ENCODE results near the gene PBXIP1. TPM values are rescaled to one million over a fixed set of nuclear protein-coding genes. Genes with fewer than 3 reads are reported as not detected.
A peak's percentile ranks its signal among the peaks of the same experiment; 100 is the strongest.
"Not testable (repeated sequence)": the region's sequence is repeated elsewhere in the genome, so short reads cannot be mapped to it uniquely, and the experiment has no call there.

Gene PBXIP1
- polyA plus RNA-seq, 3 donors, result 56.2 to 80.8 (median 70.4) TPM

DNA sequence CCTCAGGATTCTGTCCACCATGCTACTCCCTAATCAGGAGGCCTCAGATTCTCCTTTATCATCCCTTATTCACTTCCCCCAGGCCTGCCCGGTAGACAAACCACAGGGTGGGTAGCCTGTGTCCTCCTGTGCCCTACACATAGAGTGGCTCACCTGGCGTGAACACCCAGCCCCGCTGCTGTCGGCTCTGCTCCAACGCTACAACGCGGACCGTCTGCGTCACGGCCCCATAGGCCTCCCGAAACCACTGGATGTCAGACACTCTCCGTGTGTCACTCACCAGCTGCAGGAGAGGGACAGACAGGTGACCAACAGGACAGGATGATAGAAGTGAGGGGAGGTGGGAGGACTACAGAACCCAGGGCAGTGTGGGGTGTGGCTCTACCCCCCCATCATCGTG is 29.7 kb downstream of the PBXIP1 start:
- DNase-seq (ENCODE audit: extremely low read depth in 1 of 11, low read depth in 9 of 11, low spot score in 4 of 11), result no peak

DNA sequence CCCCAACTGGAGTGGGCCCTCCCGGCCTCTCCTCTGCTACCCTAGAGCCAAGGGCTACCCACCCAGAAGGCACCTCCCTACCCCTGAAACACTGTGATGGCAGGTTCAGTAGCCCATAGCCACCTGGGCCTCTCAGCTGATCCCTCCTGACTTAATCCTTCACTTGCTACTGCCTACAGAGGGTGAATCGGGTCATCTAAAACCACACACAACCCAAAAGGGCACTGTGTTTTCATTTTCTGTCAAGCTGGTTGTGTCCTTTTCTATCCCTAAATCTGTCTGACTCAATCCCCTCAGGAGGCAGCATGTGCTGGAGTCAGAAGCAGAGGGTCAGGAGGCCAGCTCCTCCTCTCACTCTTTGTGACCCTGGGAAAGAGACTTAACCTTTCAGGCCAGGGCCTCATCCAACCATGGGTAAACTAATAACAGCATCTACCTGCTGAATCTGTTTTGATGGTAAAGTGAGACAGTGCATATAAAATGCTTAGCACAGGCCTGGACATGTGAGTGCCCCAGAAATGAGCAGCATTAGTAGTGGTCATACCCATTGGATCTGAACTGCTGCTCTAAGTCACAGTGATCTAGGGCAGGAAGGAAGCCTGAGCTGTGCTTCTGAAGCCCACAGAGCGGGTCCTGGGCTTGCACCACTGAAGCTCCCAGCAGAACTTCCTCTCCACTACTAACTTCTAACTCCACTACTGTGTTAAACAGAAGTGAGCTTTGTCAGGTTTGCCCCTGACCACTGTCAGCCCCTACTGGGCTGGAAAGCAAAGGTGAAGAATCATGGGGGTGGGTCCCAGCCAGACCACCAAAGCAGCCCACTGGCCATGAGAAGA is 30.3 kb downstream of the PBXIP1 start:
- DNase-seq (ENCODE audit: extremely low read depth in 1 of 11, low read depth in 9 of 11, low spot score in 4 of 11), result no peak

DNA sequence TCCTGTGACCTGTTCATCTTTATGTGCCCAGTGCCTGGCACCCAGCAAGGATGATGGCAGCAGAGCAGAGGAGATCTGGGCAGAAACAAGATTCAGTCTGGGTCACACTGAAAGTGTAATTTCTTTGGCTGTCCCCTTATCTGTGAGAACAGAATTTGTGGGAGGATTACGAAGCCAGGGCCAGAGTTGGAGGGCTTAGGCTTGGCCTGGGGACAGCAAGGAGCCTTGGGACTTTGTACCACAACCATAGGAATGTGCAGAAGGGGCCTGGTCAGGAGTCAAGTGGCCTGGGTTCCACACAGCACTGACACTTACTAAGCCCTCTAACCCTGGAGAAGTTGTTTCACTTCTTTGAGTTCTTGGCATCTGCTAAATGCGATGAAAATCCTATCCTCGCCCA is 32.2 kb downstream of the PBXIP1 start:
- DNase-seq (ENCODE audit: extremely low read depth in 1 of 11, low read depth in 9 of 11, low spot score in 4 of 11), result no peak

DNA sequence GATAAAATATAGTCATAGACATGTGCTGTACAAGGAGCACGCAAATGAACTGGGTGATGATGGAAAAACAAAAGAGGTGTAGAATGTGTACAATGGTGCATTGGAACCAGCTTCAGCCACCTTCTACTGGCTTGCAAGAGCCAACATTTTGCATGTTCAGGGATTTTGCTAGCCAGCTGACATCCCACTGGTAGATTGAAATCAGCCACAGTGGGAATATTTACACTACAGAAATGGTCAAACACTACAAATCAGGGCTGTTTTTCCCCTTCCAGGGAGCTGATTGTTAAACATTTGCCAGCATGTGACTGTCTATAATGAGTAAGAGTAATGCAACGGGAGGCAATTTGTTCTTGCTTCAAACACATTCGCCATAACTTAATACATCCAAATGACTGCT is 42.6 kb downstream of the PBXIP1 start:
- DNase-seq (ENCODE audit: extremely low read depth in 1 of 11, low read depth in 9 of 11, low spot score in 4 of 11), result no peak

DNA sequence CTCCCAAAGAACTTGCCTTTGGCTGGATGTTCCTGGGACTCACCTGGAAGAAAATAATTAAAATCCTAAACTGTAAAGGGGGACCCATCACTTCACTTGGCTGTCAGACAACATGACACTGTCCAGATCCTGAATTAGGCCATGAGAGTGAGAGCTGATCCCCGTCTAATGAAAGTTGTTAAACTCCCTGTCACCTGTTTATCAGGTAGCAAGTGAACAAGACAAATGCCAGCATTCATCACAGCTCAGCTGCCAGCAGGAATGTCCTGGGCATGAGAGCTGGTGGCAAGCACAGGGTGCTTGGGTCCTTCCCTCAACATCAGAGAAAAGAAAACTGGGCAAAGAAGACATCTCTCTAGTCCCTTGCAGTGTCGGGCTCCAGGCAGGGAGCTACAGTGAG is 43.1 kb downstream of the PBXIP1 start:
- no peak for DNase-seq (ENCODE audit: extremely low read depth in 1 of 11, low read depth in 9 of 11, low spot score in 4 of 11)

DNA sequence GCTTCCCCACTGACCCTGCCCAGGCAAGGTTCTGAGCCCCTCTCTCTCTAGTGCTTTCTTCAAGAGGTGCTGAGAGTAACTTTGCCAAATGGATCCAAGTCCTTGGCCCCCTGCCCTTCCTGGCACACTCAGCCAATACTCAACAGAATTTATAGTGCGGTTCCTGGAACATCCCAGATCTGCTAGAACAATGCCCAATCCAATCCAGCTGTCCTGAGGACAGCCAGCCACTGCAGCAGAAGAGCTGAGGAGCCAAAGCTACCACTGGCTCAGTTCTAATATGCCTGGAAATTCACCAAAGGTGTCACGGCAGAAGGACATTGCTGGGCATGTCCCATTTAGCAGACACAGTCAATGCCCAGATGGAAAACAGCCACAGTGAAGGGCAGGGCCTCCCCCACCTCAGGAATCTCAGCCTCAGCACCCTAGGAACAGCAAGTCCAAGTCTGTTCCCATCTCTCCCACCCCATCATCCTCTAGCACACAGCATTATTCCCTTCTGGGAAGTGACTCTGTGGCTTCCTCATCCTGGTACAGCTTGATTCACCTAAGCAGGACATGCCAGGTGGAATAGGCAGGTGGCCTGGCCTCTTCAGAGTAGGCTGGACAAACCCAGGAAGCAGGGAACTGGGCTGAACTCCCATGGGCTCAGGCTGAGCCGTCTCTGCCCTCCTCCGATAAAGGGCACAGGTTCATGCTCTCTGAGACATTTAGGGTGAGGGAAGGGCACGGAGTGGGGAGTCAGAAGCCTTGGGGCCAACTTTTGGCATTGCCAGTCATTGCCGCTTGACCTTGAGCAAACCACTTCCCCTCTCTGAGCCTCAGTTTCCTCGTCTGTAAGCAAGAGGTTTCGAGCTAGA is 44.0 kb downstream of the PBXIP1 start:
- DNase-seq (ENCODE audit: extremely low read depth in 1 of 11, low read depth in 9 of 11, low spot score in 4 of 11), result no peak

DNA sequence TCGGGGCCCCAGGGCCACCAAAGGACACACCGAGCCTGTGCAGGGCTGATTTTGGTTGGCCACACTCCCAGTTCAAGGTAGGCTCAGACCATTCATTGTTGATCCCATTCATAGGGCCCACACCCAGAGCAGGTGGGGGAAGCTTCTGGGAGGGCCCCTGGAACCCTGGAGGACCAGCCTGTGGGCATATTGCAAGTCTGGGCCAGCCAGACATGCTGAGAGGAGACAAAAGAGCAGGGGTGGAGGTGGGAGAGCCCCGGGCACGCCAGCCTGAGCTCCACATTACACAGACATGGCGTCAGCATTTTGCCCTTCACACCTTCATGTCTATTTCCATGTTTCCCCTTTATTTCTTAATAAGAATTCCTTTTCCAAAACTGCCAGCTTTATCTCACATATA is 45.0 kb downstream of the PBXIP1 start:
- no peak for DNase-seq (ENCODE audit: extremely low read depth in 1 of 11, low read depth in 9 of 11, low spot score in 4 of 11)

DNA sequence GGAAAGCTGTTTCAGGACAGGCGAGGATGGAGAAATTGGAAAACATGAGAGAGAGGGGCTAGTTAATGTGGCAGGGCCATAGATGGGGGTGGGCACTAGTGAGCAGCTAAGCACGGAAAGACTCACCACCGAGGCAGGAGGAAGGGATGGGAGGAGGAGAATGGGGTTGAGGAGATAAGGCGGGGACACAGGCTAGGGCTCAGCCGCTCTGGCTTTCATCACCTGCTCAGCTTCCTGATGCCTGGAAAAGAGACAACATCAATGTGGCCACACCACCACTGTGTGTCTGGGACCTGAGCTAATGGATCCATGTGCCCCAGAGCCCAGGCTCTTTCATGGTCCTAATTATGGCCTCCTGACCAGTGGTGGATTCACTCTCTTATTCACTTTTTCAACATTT is 47.0 kb downstream of the PBXIP1 start:
- no peak for DNase-seq (ENCODE audit: extremely low read depth in 1 of 11, low read depth in 9 of 11, low spot score in 4 of 11)

DNA sequence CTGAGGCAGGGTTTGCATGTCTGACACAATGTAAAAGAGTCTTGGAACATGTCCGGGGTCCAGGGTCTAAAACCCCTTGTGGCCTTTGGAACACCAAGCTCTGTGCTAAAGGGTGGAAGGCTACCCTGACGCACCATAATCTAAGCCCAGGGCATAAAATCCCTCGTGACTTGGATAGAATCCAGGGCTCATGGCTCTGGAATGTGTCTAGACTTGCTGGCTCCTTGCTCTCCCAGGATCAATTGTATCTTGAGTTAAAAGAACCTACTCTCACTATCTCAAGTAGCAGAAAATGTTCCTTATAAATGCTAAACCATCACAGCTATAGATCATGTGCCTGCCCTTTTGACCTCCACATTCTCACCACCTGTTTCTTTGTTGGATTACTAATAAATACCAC is 47.8 kb downstream of the PBXIP1 start:
- DNase-seq (ENCODE audit: extremely low read depth in 1 of 11, low read depth in 9 of 11, low spot score in 4 of 11), result not testable (repeated sequence)

DNA sequence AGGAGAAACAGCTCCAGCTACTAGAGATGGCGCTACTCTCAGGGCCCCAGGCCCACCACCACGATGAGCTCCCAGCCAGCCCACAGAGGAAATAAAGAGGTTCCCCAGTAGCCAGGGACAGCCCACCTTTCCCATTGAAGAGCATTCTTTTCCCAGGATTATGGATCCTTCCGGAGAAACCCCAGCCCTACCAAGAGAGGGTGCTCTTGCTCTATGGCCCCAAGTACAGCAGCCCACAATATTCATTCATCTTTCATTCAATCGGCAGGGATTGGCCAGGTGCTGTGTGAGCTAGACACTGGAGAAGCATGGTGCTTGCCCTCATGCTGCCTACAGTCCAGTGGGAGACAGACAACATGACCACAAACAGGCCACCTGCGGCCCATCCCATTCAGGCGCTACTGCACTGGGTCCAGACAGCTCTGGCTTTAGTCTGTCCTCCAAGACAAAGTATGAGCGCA is 49.2 kb downstream of the PBXIP1 start:
- DNase-seq (ENCODE audit: extremely low read depth in 1 of 11, low read depth in 9 of 11, low spot score in 4 of 11), result no peak

DNA sequence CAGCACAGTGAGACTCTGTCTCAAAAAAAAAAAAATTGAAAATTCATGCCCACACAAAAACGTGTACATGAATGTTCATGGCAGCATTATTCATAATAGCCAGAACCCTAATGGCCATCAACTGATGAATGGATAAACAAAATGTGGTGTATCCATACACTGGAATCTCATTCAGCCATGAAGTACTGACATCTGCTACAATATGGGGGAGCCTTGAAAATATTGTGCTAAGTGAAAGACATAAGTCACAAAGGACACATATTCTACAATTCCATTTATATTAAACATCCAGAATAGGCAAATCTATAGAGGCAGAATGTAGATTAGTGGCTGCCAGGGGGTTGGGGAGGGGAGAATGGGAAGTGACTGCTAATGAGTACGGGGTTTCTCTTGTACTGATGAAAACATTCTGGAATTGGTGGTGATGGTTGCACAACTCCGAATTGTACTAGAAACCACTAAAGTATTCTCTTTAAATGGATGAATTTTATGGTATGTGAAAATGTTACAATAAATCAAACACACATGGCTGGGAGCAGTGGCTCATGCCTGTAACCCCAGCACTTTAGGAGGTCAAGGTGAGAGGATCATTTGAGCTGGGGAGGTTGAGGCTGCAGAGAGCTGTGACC is 52.8 kb downstream of the PBXIP1 start:
- no peak for DNase-seq (ENCODE audit: extremely low read depth in 1 of 11, low read depth in 9 of 11, low spot score in 4 of 11)

DNA sequence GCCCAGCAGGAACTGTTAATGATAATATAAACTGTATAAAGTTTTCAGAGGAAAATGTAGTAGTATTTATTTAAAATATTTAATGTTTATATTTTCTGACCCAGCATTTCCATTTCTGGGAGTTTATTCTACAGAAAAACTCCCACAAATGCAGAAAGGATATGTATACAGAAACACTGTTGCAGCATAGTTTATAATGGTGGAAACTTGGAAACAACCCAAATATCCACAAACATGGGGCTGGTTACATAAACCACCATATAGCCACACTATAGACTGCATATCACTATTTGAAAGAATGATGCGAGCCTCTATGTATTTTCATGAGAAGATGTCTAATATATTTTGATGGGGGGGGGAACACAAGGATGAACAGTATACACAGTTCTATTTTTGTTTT is 54.3 kb downstream of the PBXIP1 start:
- no peak for DNase-seq (ENCODE audit: extremely low read depth in 1 of 11, low read depth in 9 of 11, low spot score in 4 of 11)

DNA sequence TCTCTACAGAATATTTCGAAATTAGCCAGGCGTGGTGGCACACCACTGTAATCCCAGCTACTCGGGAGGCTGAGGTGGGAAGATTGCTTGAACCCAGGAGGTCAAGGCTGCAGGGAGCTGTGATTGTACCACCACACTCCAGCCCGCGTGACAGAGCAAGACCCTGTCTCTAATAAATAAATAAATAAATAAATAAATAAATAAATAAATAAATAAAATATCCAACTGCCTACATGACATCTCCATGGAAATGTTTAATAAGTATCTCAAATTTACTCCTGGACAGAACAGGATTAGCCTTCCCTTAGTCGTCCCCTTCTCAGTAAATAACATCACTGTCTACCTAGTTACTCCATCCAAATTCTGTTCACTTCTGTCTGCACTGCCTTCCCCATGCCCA is 56.9 kb downstream of the PBXIP1 start:
- DNase-seq (ENCODE audit: extremely low read depth in 1 of 11, low read depth in 9 of 11, low spot score in 4 of 11), result no peak

DNA sequence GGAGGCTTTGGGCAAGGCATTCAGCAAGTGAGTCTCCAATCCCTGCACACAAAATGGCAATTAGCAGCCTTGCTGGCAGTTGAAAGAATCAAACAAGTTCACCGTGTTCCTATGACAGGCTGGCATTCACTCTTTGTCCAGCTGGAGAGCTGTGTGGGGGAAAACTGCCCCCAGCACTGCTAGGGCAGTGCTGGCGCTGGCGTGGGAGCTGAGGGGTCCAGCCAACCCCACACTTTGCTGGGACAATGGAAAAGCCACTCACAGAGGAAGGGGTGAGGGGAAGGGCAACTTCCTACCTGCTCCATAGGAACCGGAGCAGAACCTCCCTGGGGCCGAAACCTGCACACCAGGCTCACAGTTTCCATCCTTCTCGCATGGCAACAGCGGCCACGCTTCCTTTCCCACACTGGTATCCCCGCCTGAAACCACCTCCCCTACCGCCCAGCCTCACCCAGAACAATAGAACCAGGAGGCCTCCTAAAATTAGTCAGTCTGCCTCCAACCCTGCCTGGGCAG is 59.1 kb downstream of the PBXIP1 start:
- DNase-seq (ENCODE audit: extremely low read depth in 1 of 11, low read depth in 9 of 11, low spot score in 4 of 11), result peak in 1 of 11 donors; percentile 4

DNA sequence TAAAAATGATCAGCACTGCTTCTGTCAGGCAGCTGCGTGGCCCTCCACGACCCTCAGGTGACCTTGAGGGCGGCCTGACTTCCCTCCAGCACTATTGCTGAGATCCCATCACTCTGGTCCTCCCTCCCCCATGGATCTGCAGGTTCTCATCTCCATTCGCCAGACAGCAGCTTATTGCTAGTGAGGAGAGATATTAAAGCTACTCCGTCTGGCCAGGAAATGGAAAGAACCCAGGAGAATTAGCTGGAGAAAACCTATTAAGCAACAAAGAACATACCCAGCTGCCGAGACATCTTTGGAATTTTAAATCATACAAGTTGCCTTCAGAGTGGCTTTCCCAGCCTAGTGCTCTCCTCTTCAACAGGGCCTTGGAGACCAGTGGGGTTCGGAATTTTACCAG is 60.1 kb downstream of the PBXIP1 start:
- DNase-seq (ENCODE audit: extremely low read depth in 1 of 11, low read depth in 9 of 11, low spot score in 4 of 11), result no peak

Other genes starting within 250 kb of the PBXIP1 start
- 1 to 10 TPM; 2.4 to 2.9 (median 2.9) TPM for gene KCNN3, start 85.8 kb downstream of the PBXIP1 start, polyA plus RNA-seq (ENCODE audit: insufficient read length in 3 of 3)
- gene PMVK, start 19.4 kb downstream of the PBXIP1 start, polyA plus RNA-seq (ENCODE audit: insufficient read length in 3 of 3), result 10 to 100 TPM; 37.9 to 48.3 (median 40.7) TPM
- 10 to 100 TPM; 41.5 to 48.0 (median 43.6) TPM for gene PYGO2, start 5.7 kb upstream of the PBXIP1 start, polyA plus RNA-seq (ENCODE audit: insufficient read length in 3 of 3)
- 10 to 100 TPM; 73.4 to 84.2 (median 83.4) TPM for gene SHC1, start 14.6 kb upstream of the PBXIP1 start, polyA plus RNA-seq (ENCODE audit: insufficient read length in 3 of 3)
- 100 to 1,000 TPM in 2 of 3 donors, 10 to 100 TPM in 1; 80.2 to 111 (median 109) TPM for gene CKS1B, start 18.6 kb upstream of the PBXIP1 start, polyA plus RNA-seq (ENCODE audit: insufficient read length in 3 of 3)
- 10 to 100 TPM; 26.1 to 34.1 (median 31.6) TPM for gene FLAD1, start 27.2 kb upstream of the PBXIP1 start, polyA plus RNA-seq (ENCODE audit: insufficient read length in 3 of 3)
- 1 to 10 TPM in 1 of 3 donors, under 1 TPM in 2; 0.42 to 1.6 (median 0.53) TPM for gene LENEP, start 37.5 kb upstream of the PBXIP1 start, polyA plus RNA-seq (ENCODE audit: insufficient read length in 3 of 3)
- gene ZBTB7B, start 46.7 kb upstream of the PBXIP1 start, polyA plus RNA-seq (ENCODE audit: insufficient read length in 3 of 3), result 10 to 100 TPM; 12.6 to 18.6 (median 14.5) TPM
- gene DCST2, start 77.7 kb upstream of the PBXIP1 start, polyA plus RNA-seq (ENCODE audit: insufficient read length in 3 of 3), result 1 to 10 TPM; 1.3 to 3.2 (median 2.1) TPM
- gene DCST1, start 77.7 kb upstream of the PBXIP1 start, polyA plus RNA-seq (ENCODE audit: insufficient read length in 3 of 3), result under 1 TPM; 0.12 to 0.61 (median 0.32) TPM
- gene ADAM15, start 95.2 kb upstream of the PBXIP1 start, polyA plus RNA-seq (ENCODE audit: insufficient read length in 3 of 3), result 10 to 100 TPM; 31.5 to 61.4 (median 57.2) TPM
- gene EFNA4, start 107.6 kb upstream of the PBXIP1 start, polyA plus RNA-seq (ENCODE audit: insufficient read length in 3 of 3), result 10 to 100 TPM; 18.5 to 21.2 (median 19.1) TPM
- gene EFNA3, start 122.7 kb upstream of the PBXIP1 start, polyA plus RNA-seq (ENCODE audit: insufficient read length in 3 of 3), result 1 to 10 TPM; 6.7 to 7.2 (median 7.2) TPM
- 10 to 100 TPM; 60.4 to 78.9 (median 65.0) TPM for gene EFNA1, start 171.8 kb upstream of the PBXIP1 start, polyA plus RNA-seq (ENCODE audit: insufficient read length in 3 of 3)
- 10 to 100 TPM; 48.7 to 64.8 (median 55.5) TPM for gene SLC50A1, start 179.8 kb upstream of the PBXIP1 start, polyA plus RNA-seq (ENCODE audit: insufficient read length in 3 of 3)
- gene DPM3, start 184.4 kb upstream of the PBXIP1 start, polyA plus RNA-seq (ENCODE audit: insufficient read length in 3 of 3), result 10 to 100 TPM; 33.0 to 50.0 (median 46.7) TPM
- 100 to 1,000 TPM; 142 to 152 (median 147) TPM for gene KRTCAP2, start 217.2 kb upstream of the PBXIP1 start, polyA plus RNA-seq (ENCODE audit: insufficient read length in 3 of 3)
- gene TRIM46, start 217.8 kb upstream of the PBXIP1 start, polyA plus RNA-seq (ENCODE audit: insufficient read length in 3 of 3), result 1 to 10 TPM; 3.2 to 5.7 (median 4.0) TPM